WTC11 (cell line): ENCODE data around the gene ARRDC1. TPM values are rescaled to one million over a fixed set of nuclear protein-coding genes. Genes with fewer than 3 reads are reported as not detected.
A peak's percentile ranks its signal among the peaks of the same experiment; 100 is the strongest.

Source experiments
- ATAC-seq: fragments of 200-7000 bp; cut with Tn5 transposase; 2 replicates; pipeline ENCODE4 v1.10.0; 2021; ENCODE audit warnings: mild to moderate bottlenecking, moderate library complexity
- CTCF ChIA-PET: fragments of 300-600 bp; sonication (Branson Sonifier 250); formaldehyde crosslinking; loops from one replicate; lab custom pipeline; 2021; ENCODE audit warnings: antibody characterized with exemption; lab: Charles Lee
- POLR2A ChIA-PET: fragments of 350-600 bp; sonication (Branson Sonifier 250); formaldehyde crosslinking; loops from one replicate; lab custom pipeline; 2021; ENCODE audit warnings: antibody characterized with exemption; lab: Charles Lee
- DNase-seq: peaks from one replicate; pipeline ENCODE4 v3.0.0; 2021; ENCODE audit warnings: low spot score
- H3K27ac Mint-ChIP-seq: 2 replicates; pipeline ENCODE4 v1.8.0; 2021; ENCODE audit warnings: mixed read lengths
- H3K27me3 Mint-ChIP-seq: 2 replicates; pipeline ENCODE4 v1.8.0; 2021; ENCODE audit warnings: low read depth, mild to moderate bottlenecking, moderate library complexity, mixed read lengths
- H3K36me3 Mint-ChIP-seq: 2 replicates; pipeline ENCODE4 v1.8.0; 2021; ENCODE audit warnings: mixed read lengths
- H3K4me1 Mint-ChIP-seq: 2 replicates; pipeline ENCODE4 v1.8.0; 2022; ENCODE audit warnings: mixed read lengths
- H3K4me3 Mint-ChIP-seq: 2 replicates; pipeline ENCODE4 v1.8.0; 2021; ENCODE audit warnings: mild to moderate bottlenecking, moderate library complexity, mixed read lengths
- H3K9me3 Mint-ChIP-seq: 2 replicates; pipeline ENCODE4 v1.8.0; 2021; ENCODE audit warnings: mixed read lengths
- ARID4B ChIP-seq: sonication (generic); formaldehyde crosslinking; IDR thresholded peaks from 2 replicates; pipeline ENCODE4 v1.8.0; 2023; ENCODE audit warnings: missing genetic modification reagents, mild to moderate bottlenecking, borderline replicate concordance
- ERG ChIP-seq: fragments of 250-450 bp; sonication (Bioruptor Pico); IDR thresholded peaks from 2 replicates; pipeline ENCODE4 v1.8.0; 2021; ENCODE audit warnings: mild to moderate bottlenecking
- ESRRA ChIP-seq: sonication (generic); formaldehyde crosslinking; IDR thresholded peaks from 2 replicates; pipeline ENCODE4 v1.8.1; 2022; ENCODE audit warnings: mild to moderate bottlenecking, missing genetic modification reagents, borderline replicate concordance
- FOXP1 ChIP-seq: sonication (generic); formaldehyde crosslinking; IDR thresholded peaks from 2 replicates; pipeline ENCODE4 v1.8.0; 2022; ENCODE audit warnings: missing genetic modification reagents, mild to moderate bottlenecking, moderate library complexity, borderline replicate concordance
- GABPB1 ChIP-seq: sonication (generic); formaldehyde crosslinking; IDR thresholded peaks from 2 replicates; pipeline ENCODE4 v1.8.1; 2023; ENCODE audit warnings: mild to moderate bottlenecking, missing genetic modification reagents
- GRHL2 ChIP-seq: fragments of 250-450 bp; sonication (Bioruptor Pico); IDR thresholded peaks from 2 replicates; pipeline ENCODE4 v1.8.0; 2022; ENCODE audit warnings: mild to moderate bottlenecking, moderate library complexity; ENCODE audit not compliant: insufficient replicate concordance, severe bottlenecking
- IRF1 ChIP-seq: sonication (generic); formaldehyde crosslinking; IDR thresholded peaks from 2 replicates; pipeline ENCODE4 v1.8.0; 2023; ENCODE audit warnings: missing genetic modification reagents
- NFYB ChIP-seq: sonication (generic); formaldehyde crosslinking; conservative IDR thresholded peaks from 2 replicates; pipeline ENCODE4 v1.8.0; 2022; ENCODE audit warnings: low read depth, missing genetic modification reagents
- NR3C1 ChIP-seq: sonication (generic); formaldehyde crosslinking; conservative IDR thresholded peaks from 2 replicates; pipeline ENCODE4 v1.8.1; 2023; ENCODE audit warnings: low read depth, mild to moderate bottlenecking, missing genetic modification reagents
- PRRX2 ChIP-seq: fragments of 250-450 bp; sonication (Bioruptor Pico); IDR thresholded peaks from 2 replicates; pipeline ENCODE4 v1.8.0; 2021; ENCODE audit warnings: mild to moderate bottlenecking
- RORB ChIP-seq: fragments of 250-450 bp; sonication (Bioruptor Pico); IDR thresholded peaks from 2 replicates; pipeline ENCODE4 v1.9.0; 2021; ENCODE audit warnings: mild to moderate bottlenecking
- TEAD4 ChIP-seq: sonication (generic); formaldehyde crosslinking; IDR thresholded peaks from 2 replicates; pipeline ENCODE4 v1.8.0; 2022; ENCODE audit warnings: mild to moderate bottlenecking, missing genetic modification reagents
- USF1 ChIP-seq: sonication (generic); formaldehyde crosslinking; IDR thresholded peaks from 2 replicates; pipeline ENCODE4 v1.8.0; 2022; ENCODE audit warnings: mild to moderate bottlenecking, missing genetic modification reagents
- ZBTB21 ChIP-seq: sonication (generic); formaldehyde crosslinking; IDR thresholded peaks from 2 replicates; pipeline ENCODE4 v1.8.1; 2023; ENCODE audit warnings: mild to moderate bottlenecking, missing genetic modification reagents, borderline replicate concordance
- ZNF281 ChIP-seq: sonication (generic); formaldehyde crosslinking; IDR thresholded peaks from 2 replicates; pipeline ENCODE4 v1.8.0; 2023; ENCODE audit warnings: mild to moderate bottlenecking, missing genetic modification reagents
- ZNF317 ChIP-seq: sonication (generic); formaldehyde crosslinking; IDR thresholded peaks from 2 replicates; pipeline ENCODE4 v1.8.1; 2023; ENCODE audit warnings: low read depth, mild to moderate bottlenecking, moderate library complexity, missing genetic modification reagents, borderline replicate concordance
- ZNF671 ChIP-seq: fragments of 250-450 bp; sonication (Bioruptor Pico); IDR thresholded peaks from 2 replicates; pipeline ENCODE4 v1.8.0; 2021; ENCODE audit warnings: mild to moderate bottlenecking
- total RNA-seq: library from RNA; stranded (reverse); gene quantifications from 3 replicates; pipeline ENCODE4 v1.2.3, GENCODE V29; 2021

The ARRDC1 gene
- total RNA-seq, 1 experiment from 2014 or later: 41.3 TPM

- peak overlapping the region; percentile 93 for H3K4me3 Mint-ChIP-seq
- no peaks in the 10 kb centered on the region for H3K27me3 Mint-ChIP-seq
- ATAC-seq (peak; percentile 13), DNase-seq (peak; percentile 38)
- peaks cover 17% of the 10 kb centered on the region for H3K36me3 Mint-ChIP-seq
- H3K9me3 Mint-ChIP-seq: no peaks in the 10 kb centered on the region
- TF ChIP-seq ARID4B (CRISPR knock-in tag) (no peak), ERG (CRISPR knock-in tag) (no peak), ESRRA (CRISPR knock-in tag) (no peak), ZNF317 (CRISPR knock-in tag) (no peak), NFYB (CRISPR knock-in tag) (no peak), ZNF671 (CRISPR knock-in tag) (no peak), NR3C1 (CRISPR knock-in tag) (no peak), GABPB1 (CRISPR knock-in tag) (no peak), FOXP1 (no peak), RORB (CRISPR knock-in tag) (no peak), USF1 (CRISPR knock-in tag) (no peak), TEAD4 (CRISPR knock-in tag) (no peak), GRHL2 (no peak), PRRX2 (no peak), ZNF281 (CRISPR knock-in tag) (no peak), IRF1 (no peak), ZBTB21 (no peak)
- POLR2A ChIA-PET: interaction anchor here (0.9 to 2.1 kb wide), 4 partner anchors 15 to 46 kb away, joined by 3 to 6 read pairs (median 4); partner anchors contain the start of gene ZMYND19
- peak overlapping the region; percentile 89 for H3K27ac Mint-ChIP-seq
- CTCF ChIA-PET: interaction anchor here (0.6 to 1.8 kb wide), 10 partner anchors 14 to 274 kb away, joined by 3 to 11 read pairs (median 4); partner anchors contain the start of genes ARRDC1 and MRPL41
- peaks cover 30% of the 10 kb centered on the region for H3K4me1 Mint-ChIP-seq
Observed at GRCh38 chr9:137619240-137620047, 14.0 kb downstream of the ARRDC1 start.
